Endothelial cell of umbilical vein (primary cell): Measurements from ENCODE around the gene NGF.

Source experiments
- CTCF ChIP-seq, 2 donors: IDR thresholded peaks; 1 replicate in 1 of 2; 2 replicates in 1 of 2; pipeline ENCODE4 v1.5.1; 2011; ENCODE audit warnings: low read length in 2 of 2, mild to moderate bottlenecking in 2 of 2, moderate library complexity in 2 of 2, control low read depth in 1 of 2, inconsistent platforms in 1 of 2, low read depth in 1 of 2; ENCODE audit not compliant: insufficient read depth in 1 of 2; ENCODE audit errors: extremely low read depth in 1 of 2
- EZH2 ChIP-seq: IDR thresholded peaks from 2 replicates; pipeline ENCODE4 v1.6.1; 2012; ENCODE audit warnings: borderline replicate concordance, low read depth, mild to moderate bottlenecking, moderate library complexity, low read length, inconsistent platforms; ENCODE audit not compliant: severe bottlenecking
- GATA2 ChIP-seq: IDR thresholded peaks from 2 replicates; pipeline ENCODE4 v1.7.0; 2011; ENCODE audit warnings: low read depth, mild to moderate bottlenecking, moderate library complexity, mixed read lengths, low read length; ENCODE audit not compliant: insufficient read length, insufficient read depth
- MYC ChIP-seq: IDR thresholded peaks from one replicate; pipeline ENCODE4 v1.6.1; 2011; ENCODE audit warnings: mild to moderate bottlenecking, low read depth, low read length
- POLR2A ChIP-seq: IDR thresholded peaks from 2 replicates; pipeline ENCODE4 v1.6.1; 2012; ENCODE audit warnings: low read depth, mild to moderate bottlenecking, control low read depth, low read length
- POLR2AphosphoS5 ChIP-seq: IDR thresholded peaks from 2 replicates; pipeline ENCODE4 v1.6.1; 2012; ENCODE audit warnings: low read depth, mild to moderate bottlenecking, control low read depth, low read length, moderate library complexity; ENCODE audit not compliant: insufficient read depth

- TF ChIP-seq POLR2A (no peak), CTCF (IDR thresholded peaks at IDR 0.05; ENCODE audit: extremely low read depth in 1 of 2, insufficient read depth in 1 of 2, low read depth in 1 of 2, low read length in 2 of 2) (no peak), EZH2 (no peak), POLR2AphosphoS5 (no peak), MYC (no peak), GATA2 (no peak)
Observed at GRCh38 chr1:115303364-115303763, 34.7 kb downstream of the NGF start.
